ENCODE data around the gene AOPEP. TPM values are rescaled to one million over a fixed set of nuclear protein-coding genes. Genes with fewer than 3 reads are reported as not detected.

AOPEP gene
- total and polyA plus RNA-seq, 2 of the 13 experiments (the other 11 are each of a cell fraction or from before 2014, with no cell fraction given) = 22.2 to 41.6 TPM

GRCh38 chr9:94881940-94882339 is 155.4 kb downstream of the AOPEP start:
- no TSS peak for BruUV-seq (replicated peaks)
- CTCF ChIA-PET (ENCODE audit: low intra/inter-chr PET ratio, low total read pairs) = no interaction called here

More at GRCh38 chr9:94881940-94882339, 155.4 kb downstream of the AOPEP start:
- H3K79me2 ChIP-seq (ENCODE audit: insufficient read depth, low read length) = no peaks in the 10 kb centered on the region
- POLR2A ChIA-PET = no interaction called here
- H4K20me1 ChIP-seq (ENCODE audit: insufficient read depth, low read length) = no peaks in the 10 kb centered on the region
- H3K4me1 ChIP-seq (ENCODE audit: insufficient read depth, low read length) = peaks cover 16% of the 10 kb centered on the region
- H2AFZ ChIP-seq (ENCODE audit: low read length) = no peak overlapping the region
- no peak overlapping the region for H3K9ac ChIP-seq (ENCODE audit: insufficient read depth, low read depth, low read length)
- WGBS (ENCODE audit: low lambda C conversion rate) = 97% methylated on average over 3 of the region's 3 CpGs
- DNase-seq (ENCODE audit: low spot score) (no peak), ATAC-seq (no peak), FAIRE-seq (no peak)
- in situ Hi-C loops (cut with HindIII; ENCODE audit: extremely low pct_ligation_motif_present, low pct_unique_long_range_greater_than_20kb) (no loop called here), intact Hi-C loops (cut with micrococcal nuclease; ENCODE audit: unreplicated experiment) (loop anchor here (1.0 to 10.0 kb wide), 2 partner anchors 10 to 57 kb away; no protein-coding TSS in a partner anchor)
- H3K36me3 ChIP-seq (replicated peaks in 1 of 2; ENCODE audit: control insufficient read depth in 1 of 2, insufficient read depth in 2 of 2, low read length in 2 of 2) = no peaks in the 10 kb centered on the region
- no peak overlapping the region for H3K4me2 ChIP-seq (ENCODE audit: low read depth, low read length)
- TF ChIP-seq, protein P1, sequence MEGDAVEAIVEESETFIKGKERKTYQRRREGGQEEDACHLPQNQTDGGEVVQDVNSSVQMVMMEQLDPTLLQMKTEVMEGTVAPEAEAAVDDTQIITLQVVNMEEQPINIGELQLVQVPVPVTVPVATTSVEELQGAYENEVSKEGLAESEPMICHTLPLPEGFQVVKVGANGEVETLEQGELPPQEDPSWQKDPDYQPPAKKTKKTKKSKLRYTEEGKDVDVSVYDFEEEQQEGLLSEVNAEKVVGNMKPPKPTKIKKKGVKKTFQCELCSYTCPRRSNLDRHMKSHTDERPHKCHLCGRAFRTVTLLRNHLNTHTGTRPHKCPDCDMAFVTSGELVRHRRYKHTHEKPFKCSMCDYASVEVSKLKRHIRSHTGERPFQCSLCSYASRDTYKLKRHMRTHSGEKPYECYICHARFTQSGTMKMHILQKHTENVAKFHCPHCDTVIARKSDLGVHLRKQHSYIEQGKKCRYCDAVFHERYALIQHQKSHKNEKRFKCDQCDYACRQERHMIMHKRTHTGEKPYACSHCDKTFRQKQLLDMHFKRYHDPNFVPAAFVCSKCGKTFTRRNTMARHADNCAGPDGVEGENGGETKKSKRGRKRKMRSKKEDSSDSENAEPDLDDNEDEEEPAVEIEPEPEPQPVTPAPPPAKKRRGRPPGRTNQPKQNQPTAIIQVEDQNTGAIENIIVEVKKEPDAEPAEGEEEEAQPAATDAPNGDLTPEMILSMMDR (CRISPR knock-in tag; IDR thresholded peaks at IDR 0.05) = no peak
- TF ChIP-seq ASH2L (IDR thresholded peaks at IDR 0.05; ENCODE audit: insufficient read length, low read depth, low read length) (no peak), NR2C2 (CRISPR knock-in tag; IDR thresholded peaks at IDR 0.05; ENCODE audit: borderline replicate concordance) (no peak), SNAPC2 (CRISPR knock-in tag; IDR thresholded peaks at IDR 0.05) (no peak), CHD4 (IDR thresholded peaks at IDR 0.05; ENCODE audit: borderline replicate concordance, low read length) (no peak), ATM (IDR thresholded peaks at IDR 0.05; ENCODE audit: borderline replicate concordance) (no peak), ZNF615 (CRISPR knock-in tag; IDR thresholded peaks at IDR 0.05; ENCODE audit: borderline replicate concordance) (no peak), ZNF691 (CRISPR knock-in tag; IDR thresholded peaks at IDR 0.05; ENCODE audit: borderline replicate concordance, low read depth) (no peak), ZNF788 (CRISPR knock-in tag; IDR thresholded peaks at IDR 0.05; ENCODE audit: borderline replicate concordance) (no peak), NR2F6 (IDR thresholded peaks at IDR 0.05) (no peak), NR2F6 (CRISPR knock-in tag; IDR thresholded peaks at IDR 0.05) (no peak), POGZ (CRISPR knock-in tag; IDR thresholded peaks at IDR 0.05) (no peak)
- TF ChIP-seq, protein P2, sequence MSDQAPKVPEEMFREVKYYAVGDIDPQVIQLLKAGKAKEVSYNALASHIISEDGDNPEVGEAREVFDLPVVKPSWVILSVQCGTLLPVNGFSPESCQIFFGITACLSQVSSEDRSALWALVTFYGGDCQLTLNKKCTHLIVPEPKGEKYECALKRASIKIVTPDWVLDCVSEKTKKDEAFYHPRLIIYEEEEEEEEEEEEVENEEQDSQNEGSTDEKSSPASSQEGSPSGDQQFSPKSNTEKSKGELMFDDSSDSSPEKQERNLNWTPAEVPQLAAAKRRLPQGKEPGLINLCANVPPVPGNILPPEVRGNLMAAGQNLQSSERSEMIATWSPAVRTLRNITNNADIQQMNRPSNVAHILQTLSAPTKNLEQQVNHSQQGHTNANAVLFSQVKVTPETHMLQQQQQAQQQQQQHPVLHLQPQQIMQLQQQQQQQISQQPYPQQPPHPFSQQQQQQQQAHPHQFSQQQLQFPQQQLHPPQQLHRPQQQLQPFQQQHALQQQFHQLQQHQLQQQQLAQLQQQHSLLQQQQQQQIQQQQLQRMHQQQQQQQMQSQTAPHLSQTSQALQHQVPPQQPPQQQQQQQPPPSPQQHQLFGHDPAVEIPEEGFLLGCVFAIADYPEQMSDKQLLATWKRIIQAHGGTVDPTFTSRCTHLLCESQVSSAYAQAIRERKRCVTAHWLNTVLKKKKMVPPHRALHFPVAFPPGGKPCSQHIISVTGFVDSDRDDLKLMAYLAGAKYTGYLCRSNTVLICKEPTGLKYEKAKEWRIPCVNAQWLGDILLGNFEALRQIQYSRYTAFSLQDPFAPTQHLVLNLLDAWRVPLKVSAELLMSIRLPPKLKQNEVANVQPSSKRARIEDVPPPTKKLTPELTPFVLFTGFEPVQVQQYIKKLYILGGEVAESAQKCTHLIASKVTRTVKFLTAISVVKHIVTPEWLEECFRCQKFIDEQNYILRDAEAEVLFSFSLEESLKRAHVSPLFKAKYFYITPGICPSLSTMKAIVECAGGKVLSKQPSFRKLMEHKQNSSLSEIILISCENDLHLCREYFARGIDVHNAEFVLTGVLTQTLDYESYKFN (CRISPR knock-in tag; conservative IDR thresholded peaks at IDR 0.05) = no peak
- no peak overlapping the region for H3K27ac ChIP-seq (ENCODE audit: extremely low read length, insufficient read depth, low read length)
- H3K9me3 ChIP-seq (ENCODE audit: low read length) = no peaks in the 10 kb centered on the region
- no peaks in the 10 kb centered on the region for H3K27me3 ChIP-seq (ENCODE audit: control insufficient read depth in 1 of 2, insufficient read depth in 2 of 2, low read length in 2 of 2)
- H3K4me3 ChIP-seq (replicated peaks in 1 of 3; ENCODE audit: insufficient read depth in 1 of 3, low read depth in 2 of 3, low read length in 3 of 3) = no peak overlapping the region
